Measurements from ENCODE around the gene PDE3A. TPM values are rescaled to one million over a fixed set of nuclear protein-coding genes. Genes with fewer than 3 reads are reported as not detected.

The PDE3A gene
- total and polyA plus RNA-seq, 4 experiments from 2014 or later, result not detected

DNA sequence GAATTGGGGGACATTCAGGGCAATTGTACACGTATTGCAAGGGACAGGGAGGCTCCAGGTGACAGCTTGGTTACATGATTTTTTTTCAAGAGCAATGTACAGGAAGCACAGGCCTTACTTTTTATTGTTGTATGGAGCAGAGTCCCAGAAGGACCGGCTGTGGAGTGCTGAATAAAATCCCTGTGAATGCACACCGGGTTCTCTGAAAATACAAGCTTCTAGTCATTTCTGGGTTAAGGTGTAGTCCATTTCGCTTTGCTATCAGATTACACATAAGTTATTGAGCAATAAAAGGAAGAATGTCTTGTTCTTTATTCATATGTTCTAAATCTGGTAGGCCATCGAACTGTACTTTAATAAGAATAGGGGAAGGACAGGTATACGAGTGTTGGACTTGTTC is 52.2 kb downstream of the PDE3A start:
- intact Hi-C loops (cut with micrococcal nuclease), result no loop called here
- H3K27ac Mint-ChIP-seq, result no peak overlapping the region
- DNase-seq, result no peak
- no peaks in the 10 kb centered on the region for H3K4me1 ChIP-seq (ENCODE audit: insufficient read depth, low read length)
- POLR2A ChIA-PET (ENCODE audit: partially characterized antibody), result interaction anchor here (1.0 kb wide), 1 partner anchor 9 kb away, joined by 3 read pairs; no protein-coding TSS in a partner anchor
- no peaks in the 10 kb centered on the region for H3K36me3 Mint-ChIP-seq
- H3K9me3 Mint-ChIP-seq, result peaks cover 0 to 1% (median 0%) of the 10 kb centered on the region in 8 donors
- CTCF ChIA-PET (ENCODE audit: partially characterized antibody), result no interaction called here
- H3K27me3 Mint-ChIP-seq, result no peaks in the 10 kb centered on the region
- H3K36me3 ChIP-seq (ENCODE audit: insufficient read depth, low read length), result no peaks in the 10 kb centered on the region
- no peaks in the 10 kb centered on the region for H3K4me1 Mint-ChIP-seq
- H3K9me3 ChIP-seq (ENCODE audit: control insufficient read depth in 1 of 2, low read length in 2 of 2), result no peaks in the 10 kb centered on the region
- no peak overlapping the region for H3K4me3 Mint-ChIP-seq
- no peak overlapping the region for H3K4me3 ChIP-seq (ENCODE audit: low read length in 2 of 2)
- H3K27me3 ChIP-seq (ENCODE audit: insufficient read depth, low read length), result no peaks in the 10 kb centered on the region
- no peak overlapping the region for H3K27ac ChIP-seq (ENCODE audit: low read depth, low read length)

- Mint-ChIP-seq H3K4me1 (no peaks in the 10 kb centered on the region), H3K36me3 (no peaks in the 10 kb centered on the region), H3K27ac (no peak overlapping the region), H3K27me3 (no peaks in the 10 kb centered on the region), H3K9me3 (peaks cover 0 to 1% (median 0%) of the 10 kb centered on the region in 8 donors), H3K4me3 (no peak overlapping the region)
- no peaks in the 10 kb centered on the region for H3K36me3 ChIP-seq (ENCODE audit: insufficient read depth, low read length)
- no peak overlapping the region for H3K4me3 ChIP-seq (ENCODE audit: low read length in 2 of 2)
- no peaks in the 10 kb centered on the region for H3K4me1 ChIP-seq (ENCODE audit: insufficient read depth, low read length)
- H3K27me3 ChIP-seq (ENCODE audit: insufficient read depth, low read length), result no peaks in the 10 kb centered on the region
- CTCF ChIA-PET (ENCODE audit: partially characterized antibody), result no interaction called here
- H3K9me3 ChIP-seq (ENCODE audit: control insufficient read depth in 1 of 2, low read length in 2 of 2), result no peaks in the 10 kb centered on the region
- DNase-seq, result no peak
- H3K27ac ChIP-seq (ENCODE audit: low read depth, low read length), result no peak overlapping the region
- POLR2A ChIA-PET (ENCODE audit: partially characterized antibody), result interaction anchor here (1.0 kb wide), 1 partner anchor 10 kb away, joined by 3 read pairs; no protein-coding TSS in a partner anchor
- intact Hi-C loops (cut with micrococcal nuclease), result no loop called here
Observed at GRCh38 chr12:20421421-20421820, 53.1 kb downstream of the PDE3A start.

DNA sequence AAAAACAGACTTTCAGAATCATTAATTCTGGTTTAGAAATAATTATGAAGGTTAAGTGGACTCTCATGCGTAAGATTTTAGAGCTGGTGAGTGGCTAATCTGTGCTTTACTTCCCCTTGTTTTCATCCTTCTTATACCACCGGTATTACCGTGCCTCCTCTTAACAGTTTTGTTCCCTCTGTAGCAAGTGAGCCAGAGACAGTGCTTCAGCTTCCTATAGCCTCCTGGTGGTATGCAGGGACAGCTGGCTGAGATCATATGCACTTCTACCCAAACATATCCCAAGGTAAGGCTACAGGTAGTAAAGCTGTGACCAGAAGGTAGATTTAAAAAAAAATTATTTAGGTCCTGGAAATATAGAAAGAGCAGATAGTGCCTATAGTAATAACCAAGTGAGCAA is 55.2 kb downstream of the PDE3A start:
- peaks cover 0 to 1% (median 0%) of the 10 kb centered on the region in 8 donors for H3K9me3 Mint-ChIP-seq
- CTCF ChIA-PET (ENCODE audit: partially characterized antibody), result interaction anchor here (1.0 kb wide), 1 partner anchor 20 kb away, joined by 3 read pairs; no protein-coding TSS in a partner anchor

DNA sequence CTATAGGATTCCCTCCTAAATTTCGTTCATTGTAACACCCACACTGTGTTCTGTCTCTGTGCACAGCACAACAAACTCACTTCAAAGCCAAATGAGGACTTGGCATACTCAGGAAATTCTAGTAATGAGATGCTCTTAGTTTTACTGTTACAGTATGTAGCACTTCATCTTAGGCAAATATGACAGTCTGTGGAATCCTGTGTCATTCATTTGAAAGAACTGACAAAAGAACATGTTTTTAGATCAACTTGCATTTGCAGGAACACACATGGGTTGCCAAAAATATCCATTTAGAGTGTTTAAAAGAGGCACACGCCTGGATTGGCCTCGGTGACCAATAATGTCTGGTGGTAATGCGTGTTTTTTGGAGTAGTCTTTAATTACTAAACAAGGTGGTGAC is 56.5 kb downstream of the PDE3A start:
- no peak overlapping the region for H3K4me3 Mint-ChIP-seq
- POLR2A ChIA-PET (ENCODE audit: partially characterized antibody), result no interaction called here
- Histone ChIP-seq H3K27me3 (ENCODE audit: insufficient read depth, low read length) (no peaks in the 10 kb centered on the region), H3K27ac (ENCODE audit: low read depth, low read length) (no peak overlapping the region), H3K36me3 (ENCODE audit: insufficient read depth, low read length) (no peaks in the 10 kb centered on the region), H3K4me3 (ENCODE audit: low read length in 2 of 2) (no peak overlapping the region), H3K9me3 (ENCODE audit: control insufficient read depth in 1 of 2, low read length in 2 of 2) (no peaks in the 10 kb centered on the region), H3K4me1 (ENCODE audit: insufficient read depth, low read length) (no peaks in the 10 kb centered on the region)
- no peaks in the 10 kb centered on the region for H3K4me1 Mint-ChIP-seq
- intact Hi-C loops (cut with micrococcal nuclease), result no loop called here
- H3K36me3 Mint-ChIP-seq, result no peaks in the 10 kb centered on the region
- DNase-seq, result no peak
- H3K9me3 Mint-ChIP-seq, result peaks cover 0 to 1% (median 0%) of the 10 kb centered on the region in 8 donors
- CTCF ChIA-PET (ENCODE audit: partially characterized antibody), result no interaction called here
- no peak overlapping the region for H3K27ac Mint-ChIP-seq
- no peaks in the 10 kb centered on the region for H3K27me3 Mint-ChIP-seq

More for the DNA sequence above, 55.2 kb downstream of the PDE3A start:
- H3K27ac ChIP-seq (ENCODE audit: low read depth, low read length), result no peak overlapping the region
- Mint-ChIP-seq H3K4me3 (no peak overlapping the region), H3K36me3 (no peaks in the 10 kb centered on the region), H3K27me3 (no peaks in the 10 kb centered on the region), H3K27ac (no peak overlapping the region), H3K4me1 (no peaks in the 10 kb centered on the region)
- no peaks in the 10 kb centered on the region for H3K36me3 ChIP-seq (ENCODE audit: insufficient read depth, low read length)
- no peaks in the 10 kb centered on the region for H3K9me3 ChIP-seq (ENCODE audit: control insufficient read depth in 1 of 2, low read length in 2 of 2)
- H3K27me3 ChIP-seq (ENCODE audit: insufficient read depth, low read length), result no peaks in the 10 kb centered on the region
- no peak overlapping the region for H3K4me3 ChIP-seq (ENCODE audit: low read length in 2 of 2)
- intact Hi-C loops (cut with micrococcal nuclease), result no loop called here
- no peaks in the 10 kb centered on the region for H3K4me1 ChIP-seq (ENCODE audit: insufficient read depth, low read length)
- DNase-seq, result no peak
- POLR2A ChIA-PET (ENCODE audit: partially characterized antibody), result no interaction called here

DNA sequence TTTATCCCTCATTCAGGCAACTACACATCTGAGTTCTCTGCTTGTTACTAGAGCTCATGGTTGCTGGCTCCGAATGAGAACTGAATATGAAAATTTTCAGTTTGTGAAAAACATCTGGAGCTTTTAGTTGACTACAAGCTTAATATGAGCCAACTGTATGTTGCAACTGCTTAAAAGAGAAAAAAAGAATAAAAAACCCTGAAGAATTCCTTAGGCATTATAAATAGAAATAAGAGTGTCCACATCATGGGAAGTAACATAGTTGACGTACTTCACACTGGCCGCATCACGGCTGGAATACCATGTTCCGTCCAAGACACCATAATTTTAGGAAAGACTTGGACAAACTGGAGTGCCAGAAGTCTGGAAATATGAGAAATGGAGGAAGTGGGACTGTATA is 57.9 kb downstream of the PDE3A start:
- Histone ChIP-seq H3K4me3 (ENCODE audit: low read length in 2 of 2) (no peak overlapping the region), H3K27me3 (ENCODE audit: insufficient read depth, low read length) (no peaks in the 10 kb centered on the region), H3K9me3 (ENCODE audit: control insufficient read depth in 1 of 2, low read length in 2 of 2) (no peaks in the 10 kb centered on the region), H3K27ac (ENCODE audit: low read depth, low read length) (no peak overlapping the region), H3K4me1 (ENCODE audit: insufficient read depth, low read length) (no peaks in the 10 kb centered on the region), H3K36me3 (ENCODE audit: insufficient read depth, low read length) (no peaks in the 10 kb centered on the region)
- Mint-ChIP-seq H3K27ac (no peak overlapping the region), H3K36me3 (no peaks in the 10 kb centered on the region), H3K4me3 (no peak overlapping the region), H3K27me3 (no peaks in the 10 kb centered on the region), H3K9me3 (no peaks in the 10 kb centered on the region), H3K4me1 (no peaks in the 10 kb centered on the region)
- POLR2A ChIA-PET (ENCODE audit: partially characterized antibody), result no interaction called here
- no peak for DNase-seq
- intact Hi-C loops (cut with micrococcal nuclease), result no loop called here
- CTCF ChIA-PET (ENCODE audit: partially characterized antibody), result no interaction called here

DNA sequence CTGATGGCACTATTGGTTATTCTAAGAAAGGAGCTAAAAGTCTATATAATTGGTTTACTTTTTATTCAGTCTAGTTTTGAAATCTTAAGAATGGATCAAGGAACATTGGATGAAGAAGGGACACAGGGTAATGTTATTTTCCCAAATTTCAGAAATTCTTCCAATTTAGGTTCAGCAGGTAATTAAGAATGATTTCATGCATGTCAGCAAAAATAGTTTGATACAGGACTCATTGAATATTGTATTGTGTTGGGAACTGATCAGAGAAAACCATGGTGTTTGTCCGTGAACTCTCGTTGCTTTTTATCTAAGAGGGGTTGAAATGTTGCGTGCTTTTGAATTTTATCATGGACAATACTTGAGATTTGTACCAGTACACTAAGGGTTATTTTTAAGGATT is 58.6 kb downstream of the PDE3A start:
- Mint-ChIP-seq H3K9me3 (no peaks in the 10 kb centered on the region), H3K4me3 (no peak overlapping the region), H3K27me3 (no peaks in the 10 kb centered on the region), H3K27ac (no peak overlapping the region), H3K36me3 (no peaks in the 10 kb centered on the region), H3K4me1 (no peaks in the 10 kb centered on the region)
- Histone ChIP-seq H3K36me3 (ENCODE audit: insufficient read depth, low read length) (no peaks in the 10 kb centered on the region), H3K27me3 (ENCODE audit: insufficient read depth, low read length) (no peaks in the 10 kb centered on the region), H3K4me3 (ENCODE audit: low read length in 2 of 2) (no peak overlapping the region), H3K27ac (ENCODE audit: low read depth, low read length) (no peak overlapping the region), H3K9me3 (ENCODE audit: control insufficient read depth in 1 of 2, low read length in 2 of 2) (no peaks in the 10 kb centered on the region), H3K4me1 (ENCODE audit: insufficient read depth, low read length) (no peaks in the 10 kb centered on the region)
- DNase-seq, result no peak
- intact Hi-C loops (cut with micrococcal nuclease), result no loop called here
- CTCF ChIA-PET (ENCODE audit: partially characterized antibody), result no interaction called here
- POLR2A ChIA-PET (ENCODE audit: partially characterized antibody), result no interaction called here

DNA sequence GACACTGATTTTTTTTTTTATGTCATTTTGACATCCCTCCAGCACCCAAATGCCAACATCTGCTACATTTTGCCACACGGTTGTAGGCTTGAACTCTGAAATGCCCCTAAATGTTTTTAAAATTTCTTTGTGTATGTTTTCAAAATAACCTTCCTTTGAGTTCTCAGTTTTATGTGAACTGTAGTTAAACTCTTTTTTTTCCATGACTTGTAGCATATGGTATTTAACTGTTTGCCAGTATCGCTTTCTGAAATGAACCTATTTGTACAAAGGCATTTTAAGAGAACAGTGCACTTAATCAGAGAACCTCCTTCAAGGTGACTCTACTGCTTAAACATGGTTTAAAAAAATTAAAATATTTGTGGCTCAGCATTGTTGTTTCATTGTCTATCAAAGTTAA is 61.5 kb downstream of the PDE3A start:
- CTCF ChIA-PET (ENCODE audit: partially characterized antibody), result no interaction called here
- Histone ChIP-seq H3K36me3 (ENCODE audit: insufficient read depth, low read length) (no peaks in the 10 kb centered on the region), H3K4me1 (ENCODE audit: insufficient read depth, low read length) (no peaks in the 10 kb centered on the region), H3K9me3 (ENCODE audit: control insufficient read depth in 1 of 2, low read length in 2 of 2) (no peaks in the 10 kb centered on the region), H3K27ac (ENCODE audit: low read depth, low read length) (no peak overlapping the region), H3K4me3 (ENCODE audit: low read length in 2 of 2) (no peak overlapping the region), H3K27me3 (ENCODE audit: insufficient read depth, low read length) (no peaks in the 10 kb centered on the region)
- H3K27ac Mint-ChIP-seq, result no peak overlapping the region
- H3K4me3 Mint-ChIP-seq, result no peak overlapping the region
- intact Hi-C loops (cut with micrococcal nuclease), result no loop called here
- POLR2A ChIA-PET (ENCODE audit: partially characterized antibody), result no interaction called here
- H3K4me1 Mint-ChIP-seq, result no peaks in the 10 kb centered on the region
- no peaks in the 10 kb centered on the region for H3K27me3 Mint-ChIP-seq
- DNase-seq, result no peak
- H3K9me3 Mint-ChIP-seq, result no peaks in the 10 kb centered on the region
- H3K36me3 Mint-ChIP-seq, result no peaks in the 10 kb centered on the region

DNA sequence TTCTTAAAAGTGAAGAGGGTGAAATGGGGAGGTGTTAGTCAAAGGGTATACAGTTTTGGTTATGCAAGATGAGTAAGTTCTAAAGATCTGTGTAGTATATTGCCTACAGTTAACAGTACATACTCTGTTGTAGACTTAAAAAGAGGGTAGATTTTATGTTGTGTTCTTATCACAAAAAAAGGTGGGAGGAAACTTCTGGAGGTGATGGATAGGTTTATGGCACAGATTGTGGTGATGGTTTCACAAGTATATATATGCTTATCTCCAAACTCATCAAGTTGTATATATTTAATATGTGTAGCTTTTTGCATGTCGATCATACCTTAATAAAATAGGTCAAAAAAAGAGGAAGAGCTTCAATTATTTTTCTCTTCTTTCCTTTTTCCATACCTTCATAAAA is 64.0 kb downstream of the PDE3A start:
- no peak overlapping the region for H3K4me3 ChIP-seq (ENCODE audit: low read length in 2 of 2)
- no peak overlapping the region for H3K27ac ChIP-seq (ENCODE audit: low read depth, low read length)
- no peaks in the 10 kb centered on the region for H3K27me3 ChIP-seq (ENCODE audit: insufficient read depth, low read length)
- Mint-ChIP-seq H3K27ac (no peak overlapping the region), H3K36me3 (no peaks in the 10 kb centered on the region), H3K4me3 (no peak overlapping the region), H3K9me3 (no peaks in the 10 kb centered on the region), H3K27me3 (no peaks in the 10 kb centered on the region), H3K4me1 (no peaks in the 10 kb centered on the region)
- H3K36me3 ChIP-seq (ENCODE audit: insufficient read depth, low read length), result no peaks in the 10 kb centered on the region
- no peak for DNase-seq
- intact Hi-C loops (cut with micrococcal nuclease), result no loop called here
- H3K9me3 ChIP-seq (ENCODE audit: control insufficient read depth in 1 of 2, low read length in 2 of 2), result no peaks in the 10 kb centered on the region
- POLR2A ChIA-PET (ENCODE audit: partially characterized antibody), result no interaction called here
- CTCF ChIA-PET (ENCODE audit: partially characterized antibody), result no interaction called here
- no peaks in the 10 kb centered on the region for H3K4me1 ChIP-seq (ENCODE audit: insufficient read depth, low read length)
